OCI-LY3 (cell line): ENCODE data around the gene ZNF593OS.

Source experiments
- CTCF ChIP-seq: fragments of 200-600, 300-600 bp; sonication (generic); IDR thresholded peaks from 2 replicates; pipeline ENCODE4 v1.5.1; 2014; ENCODE audit warnings: antibody characterized with exemption, low read length, low read depth
- EZH2phosphoT487 ChIP-seq: fragments of 200-600 bp; shearing (Covaris generic); IDR thresholded peaks from 2 replicates; pipeline ENCODE4 v1.6.1; 2018; ENCODE audit warnings: antibody characterized with exemption, mixed run types, low read depth

- TF ChIP-seq CTCF, result no peak
- no peak for TF ChIP-seq EZH2phosphoT487
Measured at GRCh38 chr1:26203642-26204318, 32.1 kb upstream of the ZNF593OS start.
